Ammon's horn (tissue), 1 donor: ENCODE results near the gene SLC16A8.
A peak's percentile ranks its signal among the peaks of the same experiment; 100 is the strongest.
"Not testable (repeated sequence)": the region's sequence is repeated elsewhere in the genome, so short reads cannot be mapped to it uniquely, and the experiment has no call there.

Experiments
- DNase-seq: peaks from one replicate; pipeline ENCODE4 v3.0.0-alpha.2; 2016; ENCODE audit warnings: low spot score

SLC16A8 gene

GRCh38 chr22:38083931-38084631, at the start of gene SLC16A8:
SLC16A8 (minus strand) TSS chr22:38084184; CDS start chr22:38082873, 1,311 bp downstream.
- no peak for DNase-seq

- no peak for DNase-seq
Observed at GRCh38 chr22:38133331-38133730, 49.3 kb upstream of the SLC16A8 start.

- DNase-seq, result no peak
Observed at GRCh38 chr22:38132794-38133193, 48.8 kb upstream of the SLC16A8 start.

- DNase-seq, result no peak
Observed at GRCh38 chr22:38132136-38132535, 48.2 kb upstream of the SLC16A8 start.

GRCh38 chr22:38131399-38131798, 47.4 kb upstream of the SLC16A8 start:
- no peak for DNase-seq

- DNase-seq, result no peak
Observed at GRCh38 chr22:38129856-38130255, 45.9 kb upstream of the SLC16A8 start.

- no peak for DNase-seq
Observed at GRCh38 chr22:38129021-38129420, 45.0 kb upstream of the SLC16A8 start.

GRCh38 chr22:38127869-38128268, 43.9 kb upstream of the SLC16A8 start:
- no peak for DNase-seq

GRCh38 chr22:38126928-38127668, 43.1 kb upstream of the SLC16A8 start:
- DNase-seq, result no peak

GRCh38 chr22:38125751-38126201, 41.8 kb upstream of the SLC16A8 start:
- peak; percentile 38 for DNase-seq

GRCh38 chr22:38125038-38125610, 41.1 kb upstream of the SLC16A8 start:
- DNase-seq, result no peak

- DNase-seq, result no peak
Observed at GRCh38 chr22:38124236-38124974, 40.4 kb upstream of the SLC16A8 start.

- no peak for DNase-seq
Observed at GRCh38 chr22:38122616-38123015, 38.6 kb upstream of the SLC16A8 start.

- no peak for DNase-seq
Observed at GRCh38 chr22:38120359-38121110, 36.6 kb upstream of the SLC16A8 start.

- DNase-seq, result not testable (repeated sequence)
Observed at GRCh38 chr22:38118747-38119146, 34.8 kb upstream of the SLC16A8 start.

GRCh38 chr22:38118182-38118581, 34.2 kb upstream of the SLC16A8 start:
- DNase-seq, result no peak

GRCh38 chr22:38117556-38117955, 33.6 kb upstream of the SLC16A8 start:
- not testable (repeated sequence) for DNase-seq

- DNase-seq, result no peak
Observed at GRCh38 chr22:38115423-38116205, 31.6 kb upstream of the SLC16A8 start.

GRCh38 chr22:38114484-38115398, 30.8 kb upstream of the SLC16A8 start:
- DNase-seq, result peak; percentile 87

GRCh38 chr22:38112381-38112780, 28.4 kb upstream of the SLC16A8 start:
- DNase-seq, result no peak
